Effector CD8-positive, alpha-beta T cell (primary cell): ENCODE measurements around the gene ZPLD1.

Experiments used
- DNase-seq: peaks from one replicate; lab custom pipeline; 2025; lab: John Stamatoyannopoulos, UW
- total RNA-seq, 4 experiments: gene quantifications; one replicate each; lab custom pipeline; 2026; lab: John Stamatoyannopoulos, UW

The ZPLD1 gene
- total RNA-seq = 0 to 0.27 (median 0) reads per million in 4 experiments

DNA sequence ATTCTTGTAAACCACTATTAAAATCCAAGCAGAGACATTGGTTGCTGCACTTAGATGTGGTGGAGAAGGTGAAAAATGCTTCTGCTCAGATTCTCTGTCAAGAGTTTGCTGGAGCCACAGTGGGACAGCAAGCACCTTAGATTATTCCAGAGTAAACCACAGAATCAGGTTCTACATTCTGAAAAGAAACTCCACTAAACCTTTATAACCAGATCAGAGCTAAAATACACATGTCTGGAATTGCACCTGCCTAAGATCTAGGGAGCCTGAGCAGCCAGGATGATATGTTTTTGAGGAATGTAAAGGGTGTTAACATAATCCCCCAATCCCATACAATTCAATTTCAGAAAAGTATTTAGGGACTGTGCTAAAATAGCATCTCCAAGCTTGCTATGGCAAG lies at the start of gene ZPLD1:
TSS of gene ZPLD1 (plus strand) at position 301 of the 400 bp plus-strand sequence. CDS start 3,473 bp downstream, outside the sequence.
- no peak for DNase-seq

DNA sequence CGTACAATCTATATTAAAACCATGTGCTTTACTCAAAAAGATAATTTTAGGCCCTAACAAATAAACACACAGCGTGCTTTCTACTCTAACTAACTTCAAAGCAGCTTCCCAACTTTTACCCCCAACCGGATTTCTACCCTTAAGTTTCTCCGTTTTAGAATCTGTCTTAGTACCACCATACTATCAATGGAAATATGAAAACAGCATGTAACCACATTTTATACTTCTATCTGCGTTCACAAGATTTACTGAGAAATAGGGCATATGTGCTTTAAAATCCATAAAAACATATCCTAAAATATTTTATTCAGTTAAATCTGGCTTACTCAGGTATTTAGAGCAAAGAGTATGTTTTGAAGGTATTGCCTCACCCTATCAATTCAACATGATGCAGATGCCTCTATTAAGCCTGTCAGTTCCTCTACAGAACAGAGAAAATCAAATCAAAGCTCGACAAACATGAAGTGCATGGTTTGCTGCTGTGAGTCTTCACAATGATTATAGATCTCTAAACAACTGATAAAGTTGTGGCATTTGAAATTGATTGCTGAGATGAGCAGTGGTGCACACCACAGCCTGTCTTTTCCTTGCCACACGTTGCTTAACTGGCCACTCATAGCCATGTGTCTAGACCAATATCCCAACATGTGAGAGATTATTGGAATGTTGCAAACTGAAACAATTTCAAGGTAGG lies 44.5 kb upstream of the ZPLD1 start:
- DNase-seq = no peak

DNA sequence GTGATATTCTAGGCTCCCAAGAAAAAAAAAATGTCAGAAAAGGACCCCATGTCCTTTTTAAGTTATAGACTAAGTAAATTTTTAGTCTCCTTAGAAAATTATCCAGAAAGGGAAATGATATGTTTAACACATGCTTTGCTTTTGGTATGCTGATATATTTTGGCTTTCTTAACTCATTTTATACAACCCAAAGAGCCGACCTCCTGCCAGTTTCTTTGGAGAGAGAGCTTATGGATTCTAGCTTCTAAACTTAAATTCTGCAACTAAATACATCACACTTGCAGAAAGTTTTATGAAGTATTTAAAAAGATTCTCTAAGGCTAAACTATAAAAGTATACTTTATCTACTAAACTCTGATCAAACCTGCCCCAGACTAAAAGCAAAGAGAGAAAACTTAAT lies 43.9 kb upstream of the ZPLD1 start:
- no peak for DNase-seq

DNA sequence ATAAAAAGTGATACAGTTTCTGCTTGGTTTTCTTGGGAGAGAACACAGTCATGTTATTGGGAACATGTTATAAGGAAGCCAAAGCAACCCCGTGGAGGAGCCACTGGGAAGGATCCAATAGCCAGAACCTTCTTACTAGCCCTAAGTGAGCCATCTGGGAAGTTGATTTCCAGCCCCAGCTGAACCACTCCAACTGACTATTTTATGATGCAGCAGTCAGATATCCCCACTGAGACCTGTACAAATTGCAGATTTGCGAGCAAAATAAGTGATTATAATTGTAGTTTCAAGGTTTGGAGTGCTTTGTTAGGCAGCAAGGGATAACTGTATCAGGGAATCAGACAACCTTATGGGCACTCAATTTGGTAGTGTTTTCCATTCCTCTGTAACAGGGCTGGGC lies 43.3 kb upstream of the ZPLD1 start:
- no peak for DNase-seq

DNA sequence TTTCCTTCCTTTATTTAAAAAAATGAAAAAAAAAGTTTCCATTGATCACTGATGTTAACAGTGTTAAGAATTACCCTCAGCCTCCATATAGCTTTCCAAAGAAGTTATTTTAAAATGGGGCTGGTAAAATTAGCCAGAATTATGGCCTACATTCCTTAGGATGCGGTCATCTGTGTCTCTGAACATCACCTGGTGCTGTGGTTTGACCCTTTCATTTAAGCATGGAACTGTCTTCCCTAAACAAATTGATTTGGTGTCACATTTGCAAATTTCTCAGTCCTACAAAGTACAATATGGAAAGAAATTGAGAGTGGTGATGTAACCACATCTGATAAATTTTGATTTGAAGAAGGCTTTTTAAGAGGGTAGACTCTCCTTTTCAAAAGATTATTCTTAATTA lies 40.3 kb upstream of the ZPLD1 start:
- DNase-seq = no peak

DNA sequence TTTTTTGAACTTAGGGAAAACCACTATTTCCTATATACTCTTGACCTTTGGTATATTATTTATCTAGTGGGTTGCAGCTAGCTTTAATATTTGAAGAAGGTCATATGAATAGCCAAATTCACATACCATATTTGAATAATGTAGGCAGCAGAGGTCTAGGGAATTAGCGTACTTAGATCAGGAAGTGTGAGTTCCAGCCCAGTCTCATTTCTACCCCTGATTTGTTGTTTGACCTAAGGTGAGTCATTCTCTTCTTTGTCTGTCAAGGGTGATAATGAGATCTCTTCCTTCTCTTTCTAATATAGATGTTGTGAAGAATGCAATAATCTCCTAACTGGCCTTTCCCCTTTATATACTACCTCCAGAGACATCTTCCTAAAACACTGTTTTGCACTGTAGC lies 36.6 kb upstream of the ZPLD1 start:
- DNase-seq = no peak

DNA sequence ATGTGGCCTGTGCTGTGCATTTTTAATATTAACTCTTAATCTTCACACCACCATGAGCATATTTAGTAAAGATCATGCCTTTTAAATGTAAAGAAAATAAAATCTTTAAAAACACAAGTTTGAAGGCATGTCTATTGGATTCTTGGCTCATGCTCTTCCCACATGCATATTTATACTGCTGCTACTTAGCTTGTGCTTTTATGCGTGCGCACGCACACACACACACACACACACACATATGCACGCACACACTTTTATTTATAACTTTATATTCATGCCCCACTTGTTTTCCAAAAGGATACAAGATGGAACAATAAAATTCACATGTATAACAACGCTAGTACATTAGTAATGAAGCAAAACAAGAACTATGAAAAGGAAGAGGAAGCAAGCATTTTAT lies 36.1 kb upstream of the ZPLD1 start:
- DNase-seq = no peak

DNA sequence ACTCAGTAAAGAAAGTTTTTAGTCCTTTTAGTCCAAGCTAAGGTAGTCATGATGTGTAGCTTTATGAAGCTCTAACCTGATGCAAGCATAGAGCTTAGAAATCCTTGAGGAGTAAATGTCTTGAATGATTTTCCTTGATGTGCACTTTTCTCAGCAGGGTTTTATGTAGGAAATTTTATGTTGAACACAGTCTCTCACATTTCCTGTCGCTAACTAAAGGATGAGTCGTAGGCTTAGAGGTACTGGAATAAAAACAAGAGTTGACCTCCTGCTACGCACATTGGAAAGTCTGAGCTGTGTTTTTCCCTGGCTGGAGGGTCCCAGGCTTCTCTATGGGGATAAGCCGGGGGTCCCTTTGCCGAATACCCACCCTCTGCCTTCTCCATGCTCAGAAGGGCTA lies 34.7 kb upstream of the ZPLD1 start:
- DNase-seq = no peak

DNA sequence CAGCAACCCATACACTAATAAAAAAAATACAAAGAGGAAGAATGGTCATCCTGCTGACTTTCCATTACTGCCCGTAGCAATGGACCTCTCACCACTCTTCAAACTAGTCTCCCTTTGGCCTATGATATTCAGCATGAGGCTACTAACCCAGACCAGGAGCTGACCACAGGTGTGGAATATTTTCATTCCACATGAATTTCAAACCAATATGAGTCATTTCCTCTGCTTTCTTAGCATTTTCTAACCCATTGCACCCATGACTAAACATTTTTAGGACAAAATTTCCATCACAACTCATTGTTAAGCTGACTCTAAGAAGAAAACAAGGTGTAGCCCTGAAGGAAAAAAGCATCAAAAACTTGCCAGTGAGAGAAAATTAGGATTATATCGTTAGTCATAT lies 34.0 kb upstream of the ZPLD1 start:
- DNase-seq = no peak

DNA sequence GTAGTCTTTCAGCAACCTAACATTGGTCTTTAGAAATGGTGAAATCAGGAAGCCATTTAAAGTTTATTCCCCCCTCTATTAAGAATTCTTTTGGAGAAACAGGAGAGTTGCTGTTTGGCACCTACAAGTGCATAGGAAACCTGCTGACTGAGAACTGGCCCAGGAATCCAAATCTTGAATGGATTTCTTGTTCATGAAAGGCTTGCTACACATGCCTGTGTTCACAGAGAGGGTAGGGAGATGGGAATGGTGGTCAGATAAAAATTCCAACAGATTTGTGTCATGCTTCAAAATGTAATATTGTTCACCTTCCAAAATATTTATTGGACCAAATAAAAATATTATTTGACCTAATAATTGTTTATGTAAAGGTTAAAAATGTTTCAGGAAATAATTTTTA lies 24.2 kb upstream of the ZPLD1 start:
- no peak for DNase-seq

DNA sequence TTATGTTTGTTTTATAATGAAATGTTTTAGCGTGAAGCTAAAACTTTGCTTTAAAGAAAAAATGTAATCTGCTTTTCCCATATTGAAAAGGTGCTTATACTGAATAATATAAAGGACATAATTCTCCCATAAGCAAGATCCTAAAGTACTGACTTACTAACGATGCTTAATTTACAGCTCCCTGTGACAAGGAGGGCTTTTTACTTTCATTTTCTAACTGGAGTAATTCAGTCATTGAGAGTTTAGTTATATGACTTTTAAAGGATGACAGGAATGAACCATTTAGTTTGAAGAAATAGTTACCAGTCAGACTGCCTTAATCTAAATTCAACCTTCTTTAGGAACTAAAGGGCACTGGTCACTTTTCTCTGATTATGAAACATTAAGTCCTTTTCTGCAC lies 19.3 kb upstream of the ZPLD1 start:
- DNase-seq = no peak

DNA sequence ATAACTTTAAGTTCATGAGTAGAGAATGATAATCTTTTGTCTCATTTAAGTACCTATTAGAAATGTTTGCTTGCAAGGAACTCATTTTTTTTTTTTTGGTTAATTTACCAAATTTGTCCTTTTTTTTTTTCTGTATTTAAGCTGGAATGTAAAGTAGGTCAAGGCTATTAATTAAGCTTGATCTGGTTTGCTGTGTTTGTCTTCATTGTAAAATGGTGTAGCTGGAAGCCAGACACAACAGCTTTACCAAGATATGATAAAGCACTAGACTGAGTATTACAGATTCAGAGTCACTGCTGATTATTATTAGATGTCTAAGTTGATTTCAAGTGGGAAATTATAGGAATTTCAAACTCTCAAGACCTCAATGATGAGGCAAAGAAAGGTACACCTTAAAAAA lies 15.0 kb upstream of the ZPLD1 start:
- no peak for DNase-seq

DNA sequence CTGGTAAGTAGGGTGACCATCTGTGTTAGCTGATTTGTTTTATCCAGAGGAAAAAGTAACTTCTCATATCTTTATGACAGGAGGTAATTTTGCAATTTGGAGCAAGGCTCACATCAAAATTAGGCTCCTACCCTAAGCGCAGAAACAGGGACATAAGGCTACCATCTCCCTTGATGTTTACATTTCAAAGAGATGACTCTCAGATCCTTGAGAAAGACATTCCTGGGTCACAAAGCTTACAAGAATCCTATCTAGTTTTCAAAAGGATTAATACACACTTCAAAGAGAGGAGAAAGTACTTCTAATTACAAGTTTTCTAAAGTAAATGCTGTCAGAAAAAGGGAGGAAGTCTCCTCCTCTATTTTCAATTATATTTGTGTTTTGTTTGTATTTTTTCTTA lies 7.0 kb downstream of the ZPLD1 start:
- DNase-seq = no peak

DNA sequence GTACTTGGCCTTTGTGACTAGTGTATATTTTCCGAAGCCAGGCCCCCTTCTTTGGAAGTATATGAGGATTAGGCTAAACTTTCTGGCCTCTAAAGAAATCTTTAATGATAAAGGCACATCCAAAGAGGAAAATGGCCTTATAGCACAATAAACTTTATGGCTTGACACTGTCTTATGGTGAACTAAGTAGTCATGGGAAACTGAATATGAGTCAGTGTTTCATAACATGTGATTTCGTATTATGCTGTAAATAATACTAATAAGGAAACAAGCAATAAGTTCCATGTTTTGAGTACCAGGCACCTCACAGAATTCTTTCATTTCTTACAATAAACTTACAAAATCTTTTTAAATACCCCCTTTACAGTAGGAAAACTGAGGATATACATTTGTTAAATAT lies 8.2 kb downstream of the ZPLD1 start:
- DNase-seq = no peak

DNA sequence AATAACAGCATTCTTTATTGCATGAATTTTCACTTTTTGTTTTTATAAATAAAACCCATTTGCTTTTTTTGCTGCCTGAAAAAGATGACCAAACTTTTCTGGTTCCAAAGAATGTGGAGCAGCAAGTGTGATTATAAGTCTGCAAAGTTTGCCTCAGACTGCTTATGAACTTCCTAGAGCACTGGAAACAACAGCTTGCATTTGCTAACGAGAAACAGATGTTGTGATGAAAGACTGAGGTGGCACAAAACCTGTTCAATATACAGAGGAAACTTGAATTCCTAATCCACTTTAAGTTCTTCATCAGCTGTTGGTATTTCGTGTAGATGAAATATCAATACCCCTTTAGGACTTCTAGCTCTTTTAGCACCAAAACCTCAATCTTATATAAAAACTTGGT lies 9.3 kb downstream of the ZPLD1 start:
- no peak for DNase-seq

DNA sequence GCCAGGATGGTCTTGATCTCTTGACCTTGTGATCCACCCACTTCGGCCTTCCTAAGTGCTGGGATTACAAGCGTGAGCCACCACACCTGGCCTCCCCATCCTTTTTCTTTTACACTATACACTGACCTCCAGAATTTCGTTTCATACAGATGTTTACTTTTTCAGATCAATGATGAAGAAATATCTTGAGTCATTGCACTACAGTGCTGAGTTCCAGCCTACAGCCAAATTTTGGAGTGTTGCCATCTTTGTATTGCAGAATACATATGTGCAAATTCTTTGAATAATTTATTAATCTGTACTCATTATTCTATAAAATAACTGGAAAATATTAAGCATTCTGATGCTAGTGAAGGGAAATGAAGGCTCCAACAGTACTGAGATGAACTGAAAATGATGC lies 12.5 kb downstream of the ZPLD1 start:
- no peak for DNase-seq

DNA sequence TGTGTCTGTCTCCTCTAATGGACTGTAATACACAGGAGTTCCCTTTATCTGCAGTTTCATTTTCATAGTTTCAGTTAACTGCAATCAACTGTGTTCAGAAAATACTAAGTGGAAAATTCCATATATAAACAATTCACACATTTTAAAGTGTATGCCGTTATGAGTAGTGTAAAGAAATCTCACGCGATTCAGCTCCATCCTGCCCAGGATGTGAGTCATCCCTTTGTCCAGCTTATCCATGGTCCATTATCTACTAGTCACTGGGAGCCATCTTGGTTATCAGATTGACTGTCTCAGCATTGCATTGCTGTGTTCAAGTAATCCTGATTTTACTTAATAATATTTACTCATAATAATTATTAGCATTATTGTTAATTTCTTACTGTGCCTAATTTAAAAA lies 14.5 kb downstream of the ZPLD1 start:
- DNase-seq = no peak

DNA sequence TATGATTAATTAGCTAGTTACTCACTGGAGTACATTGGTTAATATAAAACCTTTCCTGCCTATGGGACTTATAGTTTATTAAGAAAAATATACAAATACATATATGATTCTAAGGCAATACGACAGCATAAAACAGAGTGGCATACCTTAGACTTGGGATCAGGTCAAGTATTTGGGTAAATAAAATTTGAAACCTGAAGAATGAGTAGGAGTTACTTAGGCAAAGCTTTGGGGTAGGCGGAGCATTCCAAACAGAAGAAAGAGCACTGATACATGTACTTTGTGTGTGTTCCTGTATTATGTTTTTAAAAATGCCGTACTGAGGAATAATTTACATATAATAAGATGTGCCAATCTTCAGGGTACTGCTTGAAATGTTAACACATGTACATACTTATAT lies 15.1 kb downstream of the ZPLD1 start:
- no peak for DNase-seq

DNA sequence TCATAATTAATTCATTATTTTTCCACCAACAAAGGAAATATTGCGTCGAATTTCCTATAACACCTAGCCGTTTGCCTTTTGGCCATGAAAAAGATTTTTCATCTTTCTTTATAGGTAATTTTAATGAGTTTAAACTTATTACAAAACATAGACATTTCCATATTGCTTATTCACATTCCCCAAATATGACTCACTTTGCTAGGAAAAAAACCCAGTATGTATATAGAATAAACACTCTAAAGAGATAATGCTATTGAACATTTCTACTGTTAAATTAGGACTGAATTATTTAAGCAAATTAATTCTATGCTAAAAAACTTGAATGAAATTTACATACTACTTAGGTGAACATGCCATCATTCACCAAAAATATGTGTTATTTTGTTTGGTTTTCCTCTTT lies 16.2 kb downstream of the ZPLD1 start:
- DNase-seq = no peak

DNA sequence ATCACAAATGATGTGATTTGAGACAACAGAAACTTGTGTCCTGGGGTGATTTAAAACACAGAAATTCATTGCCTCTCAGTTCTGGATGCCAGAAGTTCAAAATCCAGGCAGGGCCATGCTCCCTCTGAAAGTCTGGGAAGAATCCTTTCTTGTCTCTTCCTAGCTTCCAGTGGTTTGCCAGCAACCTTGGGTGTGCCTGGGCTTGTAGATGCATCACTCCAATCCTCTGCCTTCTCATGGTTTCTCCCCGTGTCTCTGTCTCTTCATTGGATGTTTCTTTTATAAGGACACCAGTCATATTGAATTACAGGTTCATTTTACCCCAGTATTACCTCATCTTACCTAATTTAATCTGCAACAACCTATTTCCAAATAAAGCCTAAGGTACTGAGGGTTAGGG lies 16.7 kb downstream of the ZPLD1 start:
- no peak for DNase-seq

DNA sequence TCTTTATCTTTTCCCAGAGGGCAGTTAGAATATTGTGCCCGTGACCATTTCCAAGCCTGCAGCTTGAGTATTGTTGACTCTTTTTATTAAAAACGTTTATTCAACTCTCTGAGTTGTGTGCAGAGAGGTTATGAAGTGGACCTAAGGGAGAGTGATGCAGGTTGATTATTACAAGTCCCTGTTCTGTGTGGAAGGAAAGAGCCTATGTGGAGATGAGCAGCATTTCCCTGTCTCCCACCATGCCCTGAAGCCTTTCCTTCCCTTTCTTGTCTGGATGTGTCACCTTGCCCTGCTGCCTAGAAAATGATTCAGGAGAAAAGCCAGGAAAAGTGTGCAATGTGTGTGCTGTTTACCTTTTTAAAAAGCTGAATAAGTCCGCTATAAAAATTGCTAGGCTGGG lies 19.4 kb downstream of the ZPLD1 start:
- no peak for DNase-seq

DNA sequence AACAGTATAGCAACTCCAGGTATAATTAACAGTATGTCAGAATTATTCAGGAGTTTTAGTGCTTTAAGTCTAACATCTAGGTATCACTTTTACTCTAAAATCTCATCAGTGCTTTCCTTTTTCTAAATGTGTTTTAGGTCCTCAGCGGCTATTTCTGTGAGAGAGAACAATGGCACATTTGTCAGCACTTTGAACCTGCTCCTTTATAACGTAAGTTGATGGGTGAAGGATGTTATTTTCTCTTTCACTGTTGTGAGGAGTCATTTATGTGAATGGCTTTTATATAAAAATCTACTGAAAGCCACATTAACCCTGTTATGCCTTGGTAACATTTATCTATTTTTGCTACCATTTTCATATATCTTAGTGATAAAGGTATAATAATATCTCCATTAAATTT lies 22.8 kb downstream of the ZPLD1 start:
- DNase-seq = no peak

DNA sequence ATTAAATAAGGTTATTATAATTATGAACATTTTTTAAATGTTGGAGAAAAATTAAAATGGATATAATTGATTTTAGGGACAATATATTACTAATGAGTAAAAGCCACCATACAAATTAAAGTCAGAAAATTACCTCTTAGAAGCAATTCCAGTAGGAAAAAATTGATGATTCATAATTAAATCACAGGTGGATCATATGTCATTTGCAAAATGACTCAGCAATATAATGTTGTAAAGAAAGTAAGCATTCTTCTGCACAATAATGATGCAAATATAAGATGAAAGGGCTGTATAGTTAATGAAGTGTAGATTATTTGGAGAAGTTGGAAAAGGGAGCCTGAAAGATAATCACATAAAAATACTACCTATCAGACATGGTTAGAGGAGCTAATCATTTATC lies 25.8 kb downstream of the ZPLD1 start:
- no peak for DNase-seq

DNA sequence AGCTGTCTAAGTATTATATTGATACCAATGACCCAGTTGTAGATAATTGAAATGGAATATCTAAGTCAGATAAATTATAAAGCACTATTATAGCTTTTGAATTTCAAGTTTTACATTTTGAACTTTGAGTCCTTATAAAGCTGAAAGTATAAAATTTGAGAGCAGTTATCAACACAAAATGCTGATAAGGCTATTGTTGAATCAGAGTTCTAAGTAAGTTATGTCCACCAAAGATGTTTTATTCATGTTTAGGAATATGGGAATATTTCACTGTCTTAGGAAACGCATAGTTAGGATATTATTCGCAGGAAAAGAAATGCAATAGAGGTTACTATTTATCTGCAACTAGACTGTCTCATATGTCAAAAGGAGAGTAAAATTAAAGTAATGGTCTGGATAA lies 29.4 kb downstream of the ZPLD1 start:
- DNase-seq = no peak

DNA sequence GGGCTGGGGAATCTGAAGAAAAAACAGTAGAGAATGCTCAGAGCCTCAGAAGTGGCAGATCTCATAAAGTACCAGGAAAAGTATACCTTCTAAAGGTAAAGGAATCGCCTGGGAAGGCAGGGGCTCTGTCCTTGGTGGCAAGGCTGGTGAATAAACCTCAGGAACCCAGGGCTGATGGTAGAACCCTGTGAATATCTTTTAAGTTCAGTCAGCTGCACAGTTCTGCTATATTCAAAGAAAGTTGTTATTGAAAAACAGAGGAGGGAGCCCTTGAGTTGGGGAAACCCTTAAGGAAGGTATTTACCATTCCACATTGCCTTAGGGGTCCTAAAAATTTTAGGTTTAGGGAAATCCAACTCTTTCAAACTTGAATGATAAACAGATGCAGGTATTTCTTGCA lies 31.2 kb downstream of the ZPLD1 start:
- DNase-seq = no peak
